HepG2 (cell line): Measurements from ENCODE around the gene PPCS.

ENCODE experiments used
- TBL1XR1 ChIP-seq: fragments of 150-350 bp; IDR thresholded peaks from 2 replicates; pipeline ENCODE4 v1.6.1; 2014; ENCODE audit warnings: borderline replicate concordance, low read length; ENCODE audit not compliant: partially characterized antibody
- ZNF121 ChIP-seq: sonication (generic); formaldehyde crosslinking; IDR thresholded peaks from 2 replicates; pipeline ENCODE4 v1.5.0; 2020; ENCODE audit warnings: mild to moderate bottlenecking, missing genetic modification reagents

DNA sequence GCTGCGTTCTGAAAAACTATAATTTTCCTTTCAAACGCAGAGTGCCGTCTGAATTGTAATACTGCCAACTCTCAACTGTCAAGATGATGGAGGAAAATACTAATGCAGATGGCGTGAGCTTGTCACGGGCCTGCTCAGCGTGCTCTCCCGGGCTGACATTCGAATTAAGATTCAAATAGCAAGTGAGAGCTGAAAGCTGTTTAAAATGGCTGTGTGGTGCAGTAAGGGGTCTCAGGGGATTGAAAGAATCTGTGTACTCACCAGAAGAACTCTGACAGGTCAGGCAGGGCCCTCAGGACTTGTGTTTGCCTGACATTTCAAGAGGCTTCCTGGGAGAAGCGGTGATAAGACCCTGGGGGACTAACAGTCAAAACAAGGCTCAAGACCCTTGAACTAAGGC lies 33.6 kb upstream of the PPCS start:
- no peak for TF ChIP-seq ZNF121
- TF ChIP-seq TBL1XR1, result no peak
